LoVo (cell line): ENCODE measurements around the gene KLRK1.
A peak's percentile ranks its signal among the peaks of the same experiment; 100 is the strongest.
"Not testable (repeated sequence)": the region's sequence is repeated elsewhere in the genome, so short reads cannot be mapped to it uniquely, and the experiment has no call there.

ENCODE experiments used
- DNase-seq: peaks from one replicate; pipeline ENCODE4 v3.0.0-alpha.2; 2016; ENCODE audit warnings: low spot score

KLRK1 gene

GRCh38 chr12:10362828-10363657, 26.8 kb downstream of the KLRK1 start:
- no peak for DNase-seq

GRCh38 chr12:10362325-10362724, 27.5 kb downstream of the KLRK1 start:
- no peak for DNase-seq

- DNase-seq, result no peak
These were observed 28.2 kb downstream of the KLRK1 start for GRCh38 chr12:10361622-10362021.

GRCh38 chr12:10361084-10361483, 28.8 kb downstream of the KLRK1 start:
- DNase-seq, result no peak

- no peak for DNase-seq
These were observed 30.9 kb downstream of the KLRK1 start for GRCh38 chr12:10358969-10359368.

GRCh38 chr12:10358131-10358530, 31.7 kb downstream of the KLRK1 start:
- DNase-seq, result no peak

- DNase-seq, result no peak
These were observed 35.3 kb downstream of the KLRK1 start for GRCh38 chr12:10354502-10354901.

- no peak for DNase-seq
These were observed 35.8 kb downstream of the KLRK1 start for GRCh38 chr12:10354071-10354470.

- not testable (repeated sequence) for DNase-seq
These were observed 38.4 kb downstream of the KLRK1 start for GRCh38 chr12:10351457-10351856.

- DNase-seq, result no peak
These were observed 47.8 kb downstream of the KLRK1 start for GRCh38 chr12:10341892-10342509.

- not testable (repeated sequence) for DNase-seq
These were observed 48.9 kb downstream of the KLRK1 start for GRCh38 chr12:10340946-10341345.

- peak; percentile 58 for DNase-seq
These were observed 50.6 kb downstream of the KLRK1 start for GRCh38 chr12:10339053-10339840.

GRCh38 chr12:10338470-10338869, 51.4 kb downstream of the KLRK1 start:
- DNase-seq, result not testable (repeated sequence)

- DNase-seq, result not testable (repeated sequence)
These were observed 53.6 kb downstream of the KLRK1 start for GRCh38 chr12:10336196-10336595.

- peak; percentile 73 for DNase-seq
These were observed 58.1 kb downstream of the KLRK1 start for GRCh38 chr12:10331642-10332239.

GRCh38 chr12:10328691-10329090, 61.1 kb downstream of the KLRK1 start:
- not testable (repeated sequence) for DNase-seq
